ENCODE data around the gene TNFRSF19.

TNFRSF19 gene

DNA sequence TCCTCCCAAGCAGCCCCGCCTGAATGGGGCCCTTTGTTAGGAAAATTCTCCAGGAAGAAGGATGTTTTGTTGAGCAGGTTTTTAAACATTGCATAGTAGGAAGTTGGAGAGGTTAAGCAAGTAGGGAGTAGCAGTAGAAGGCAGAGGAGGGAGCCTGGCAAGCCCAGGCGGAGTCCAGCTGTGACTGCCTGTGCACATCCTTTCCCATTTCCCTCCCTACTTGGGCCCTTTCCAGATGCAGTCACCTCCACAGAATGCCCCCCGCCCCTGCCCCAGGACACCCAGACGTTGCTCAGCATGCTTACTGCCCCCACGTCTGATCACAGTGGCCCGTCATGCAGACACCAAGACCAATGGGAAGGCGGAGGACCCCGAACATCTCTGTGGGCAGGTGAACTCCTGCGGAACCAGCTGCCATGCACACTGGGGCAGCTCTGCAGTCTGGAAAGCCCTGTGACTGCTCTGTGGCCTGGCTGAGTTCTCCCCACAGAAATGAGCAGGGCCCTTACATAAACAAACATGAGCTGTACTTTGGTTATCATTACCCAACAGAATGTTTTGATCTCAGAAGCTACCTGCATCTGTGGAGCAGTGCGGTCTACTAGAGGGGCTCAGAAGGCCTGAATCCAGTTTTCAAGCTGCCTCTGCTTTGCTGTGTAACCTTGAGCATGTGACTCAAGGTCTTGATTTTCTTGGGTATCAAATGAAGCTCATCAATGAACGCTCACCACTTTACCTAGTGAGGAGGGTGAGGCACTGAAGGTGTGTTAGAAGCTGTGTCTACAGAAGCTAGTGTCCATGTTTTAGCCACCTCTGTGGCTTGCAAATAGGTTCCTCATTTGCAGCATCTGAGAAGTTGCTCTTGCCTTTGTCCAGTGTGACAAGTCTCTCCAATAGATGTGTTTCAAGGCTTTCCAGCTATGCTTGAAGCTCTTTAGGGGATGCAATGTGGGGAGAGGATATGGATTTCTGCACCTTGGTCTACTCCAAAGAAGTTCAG lies 84.2 kb downstream of the TNFRSF19 start:
- Histone ChIP-seq H3K4me3 (ENCODE audit: low read length) (no peak overlapping the region), H3K4me1 (ENCODE audit: control insufficient read depth, insufficient read depth, low read length) (peaks cover 10% of the 10 kb centered on the region), H3K36me3 (ENCODE audit: control insufficient read depth, insufficient read depth, low read length) (no peaks in the 10 kb centered on the region), H3K27me3 (ENCODE audit: control insufficient read depth, insufficient read depth, low read length) (no peaks in the 10 kb centered on the region), H3K9ac (ENCODE audit: low read length) (no peak overlapping the region), H3K9me3 (ENCODE audit: control insufficient read depth, low read length) (no peaks in the 10 kb centered on the region)

DNA sequence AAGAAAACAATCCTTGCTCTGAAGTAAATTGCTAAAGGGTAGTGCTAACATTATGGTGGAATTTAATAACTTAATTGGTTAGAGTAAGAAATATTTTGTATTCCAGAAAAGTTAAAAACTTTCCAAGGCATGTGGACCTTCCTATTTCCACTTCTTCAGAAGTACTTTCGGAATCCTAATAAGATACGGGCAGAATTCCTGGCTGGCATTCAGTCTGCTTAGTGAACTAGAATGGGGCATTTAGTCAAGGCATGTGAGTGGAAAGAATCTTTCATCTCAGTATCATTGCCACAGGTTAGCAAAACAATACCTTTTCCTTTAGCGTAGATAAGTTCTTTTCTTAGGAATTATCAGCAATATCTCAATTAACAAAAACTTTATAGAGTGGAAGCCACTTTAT lies 85.1 kb downstream of the TNFRSF19 start:
- no peaks in the 10 kb centered on the region for H3K9me3 ChIP-seq (ENCODE audit: control insufficient read depth, low read length)

DNA sequence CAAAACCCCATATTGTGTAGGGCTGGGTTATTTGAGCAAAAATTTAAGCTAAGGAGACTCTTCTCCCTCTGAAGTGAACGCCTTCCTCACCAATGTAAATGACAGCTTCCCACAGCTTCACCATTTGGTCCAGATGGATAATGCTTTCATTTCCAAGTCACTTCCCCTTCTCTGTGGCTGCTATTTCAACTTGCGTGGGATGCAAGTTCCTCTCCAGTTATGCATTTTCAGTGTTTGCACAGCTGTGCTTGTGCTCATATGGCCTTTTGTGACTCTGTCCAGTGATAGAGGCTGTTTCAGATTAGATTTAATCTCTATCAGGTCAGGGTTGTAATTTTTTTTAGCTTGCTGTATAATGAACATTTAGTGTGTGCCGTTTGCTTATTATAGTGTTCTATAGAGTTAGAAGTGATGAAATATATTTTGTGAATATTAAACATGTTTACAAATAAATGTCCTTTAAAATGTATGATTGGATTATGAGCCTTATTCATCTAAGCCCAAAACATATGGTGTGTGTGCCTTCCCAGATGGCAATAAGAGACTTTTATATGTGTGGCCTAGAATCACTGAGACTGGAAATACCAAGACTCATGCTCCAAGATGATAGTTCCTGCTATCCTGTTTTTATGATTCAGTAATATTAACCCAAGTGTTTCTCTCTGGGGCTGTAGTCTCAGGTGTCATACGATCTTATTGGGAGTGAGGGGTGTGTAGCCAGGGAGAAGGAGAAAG lies 86.6 kb downstream of the TNFRSF19 start:
- H3K4me1 ChIP-seq (ENCODE audit: control insufficient read depth, insufficient read depth, low read length), result peaks cover 10% of the 10 kb centered on the region
- no peak overlapping the region for H3K4me3 ChIP-seq (ENCODE audit: low read length)
- H3K9ac ChIP-seq (ENCODE audit: low read length), result no peak overlapping the region
- no peaks in the 10 kb centered on the region for H3K9me3 ChIP-seq (ENCODE audit: control insufficient read depth, low read length)
- H3K27me3 ChIP-seq (ENCODE audit: control insufficient read depth, insufficient read depth, low read length), result no peaks in the 10 kb centered on the region
- no peaks in the 10 kb centered on the region for H3K36me3 ChIP-seq (ENCODE audit: control insufficient read depth, insufficient read depth, low read length)

More for the DNA sequence above, 85.1 kb downstream of the TNFRSF19 start:
- no peak overlapping the region for H3K4me3 ChIP-seq (ENCODE audit: low read length)
- H3K36me3 ChIP-seq (ENCODE audit: control insufficient read depth, insufficient read depth, low read length), result no peaks in the 10 kb centered on the region
- peaks cover 10% of the 10 kb centered on the region for H3K4me1 ChIP-seq (ENCODE audit: control insufficient read depth, insufficient read depth, low read length)
- H3K27me3 ChIP-seq (ENCODE audit: control insufficient read depth, insufficient read depth, low read length), result no peaks in the 10 kb centered on the region
- H3K9ac ChIP-seq (ENCODE audit: low read length), result no peak overlapping the region

DNA sequence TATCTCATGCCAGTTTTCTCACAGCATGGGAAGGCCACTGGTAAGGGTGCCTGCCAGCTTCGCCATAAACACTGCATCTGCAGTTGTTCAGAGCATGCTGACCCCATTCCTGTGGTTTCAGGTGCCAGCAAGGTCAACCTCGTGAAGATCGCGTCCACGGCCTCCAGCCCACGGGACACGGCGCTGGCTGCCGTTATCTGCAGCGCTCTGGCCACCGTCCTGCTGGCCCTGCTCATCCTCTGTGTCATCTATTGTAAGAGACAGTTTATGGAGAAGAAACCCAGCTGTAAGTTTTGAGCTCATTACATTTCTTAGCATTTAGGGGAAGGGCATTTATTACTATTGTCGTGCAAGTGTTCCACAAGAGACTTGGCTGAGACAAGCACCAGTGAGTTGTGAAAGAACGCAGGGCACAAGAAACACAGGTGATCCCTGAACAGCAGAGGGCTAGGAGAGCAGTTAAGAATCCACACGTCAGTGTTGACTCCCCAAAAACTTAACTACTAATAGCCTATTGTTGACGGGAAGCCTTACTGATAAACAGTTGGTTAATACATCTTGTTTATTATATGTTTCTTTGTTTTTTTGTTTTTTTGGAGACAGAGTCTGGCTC lies 88.8 kb downstream of the TNFRSF19 start:
- H3K4me3 ChIP-seq (ENCODE audit: low read length), result no peak overlapping the region
- no peak overlapping the region for H3K9ac ChIP-seq (ENCODE audit: low read length)
- no peaks in the 10 kb centered on the region for H3K4me1 ChIP-seq (ENCODE audit: control insufficient read depth, insufficient read depth, low read length)
- H3K9me3 ChIP-seq (ENCODE audit: control insufficient read depth, low read length), result no peaks in the 10 kb centered on the region
- no peaks in the 10 kb centered on the region for H3K27me3 ChIP-seq (ENCODE audit: control insufficient read depth, insufficient read depth, low read length)
- no peaks in the 10 kb centered on the region for H3K36me3 ChIP-seq (ENCODE audit: control insufficient read depth, insufficient read depth, low read length)

- no peaks in the 10 kb centered on the region for H3K9me3 ChIP-seq (ENCODE audit: control insufficient read depth, low read length)
- H3K36me3 ChIP-seq (ENCODE audit: control insufficient read depth, insufficient read depth, low read length), result no peaks in the 10 kb centered on the region
- H3K4me1 ChIP-seq (ENCODE audit: control insufficient read depth, insufficient read depth, low read length), result no peaks in the 10 kb centered on the region
- H3K27me3 ChIP-seq (ENCODE audit: control insufficient read depth, insufficient read depth, low read length), result no peaks in the 10 kb centered on the region
- no peak overlapping the region for H3K9ac ChIP-seq (ENCODE audit: low read length)
- H3K4me3 ChIP-seq (ENCODE audit: low read length), result no peak overlapping the region
Observed at GRCh38 chr13:23660249-23660648, 90.0 kb downstream of the TNFRSF19 start.

DNA sequence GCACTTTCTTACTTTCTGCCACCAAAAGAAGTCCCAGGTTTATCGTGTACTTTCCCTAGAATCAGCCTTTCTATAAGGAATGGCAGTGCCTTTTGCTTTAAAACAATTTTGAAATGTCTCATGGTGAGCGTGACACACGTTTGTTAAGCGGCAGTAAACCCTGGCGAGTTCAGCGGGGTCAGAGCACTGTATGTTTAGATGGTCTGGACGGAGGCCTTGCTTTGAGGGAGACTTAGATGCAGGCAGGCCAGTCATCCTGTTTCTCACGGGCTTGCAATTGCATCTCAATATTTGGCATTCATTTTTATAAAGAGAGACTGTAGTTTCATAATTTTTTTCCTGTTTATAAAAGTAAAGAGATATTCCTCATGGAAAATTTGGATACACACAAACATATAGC lies 96.4 kb downstream of the TNFRSF19 start:
- H3K4me1 ChIP-seq (ENCODE audit: control insufficient read depth, insufficient read depth, low read length), result no peaks in the 10 kb centered on the region
- H3K9ac ChIP-seq (ENCODE audit: low read length), result no peak overlapping the region
- no peaks in the 10 kb centered on the region for H3K9me3 ChIP-seq (ENCODE audit: control insufficient read depth, low read length)
- no peaks in the 10 kb centered on the region for H3K27me3 ChIP-seq (ENCODE audit: control insufficient read depth, insufficient read depth, low read length)
- no peaks in the 10 kb centered on the region for H3K36me3 ChIP-seq (ENCODE audit: control insufficient read depth, insufficient read depth, low read length)
- H3K4me3 ChIP-seq (ENCODE audit: low read length), result no peak overlapping the region

DNA sequence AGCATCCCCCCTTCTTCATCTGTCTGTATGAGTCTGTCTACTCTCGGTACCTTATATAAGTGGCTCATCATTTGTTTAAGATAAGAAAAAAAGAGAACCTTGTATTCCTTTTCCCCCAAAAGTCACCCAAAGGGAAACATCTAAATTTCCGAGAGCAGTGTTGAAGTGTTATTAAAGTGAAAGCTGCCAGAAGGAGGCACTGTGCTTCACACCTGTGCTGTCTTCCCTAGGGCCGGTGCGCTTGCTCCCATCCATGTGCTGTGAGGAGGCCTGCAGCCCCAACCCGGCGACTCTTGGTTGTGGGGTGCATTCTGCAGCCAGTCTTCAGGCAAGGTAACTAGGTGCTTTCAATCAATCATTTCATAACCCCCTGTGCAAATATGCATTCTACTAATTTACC lies 97.5 kb downstream of the TNFRSF19 start:
- H3K36me3 ChIP-seq (ENCODE audit: control insufficient read depth, insufficient read depth, low read length), result no peaks in the 10 kb centered on the region
- no peak overlapping the region for H3K4me3 ChIP-seq (ENCODE audit: low read length)
- H3K4me1 ChIP-seq (ENCODE audit: control insufficient read depth, insufficient read depth, low read length), result no peaks in the 10 kb centered on the region
- H3K9me3 ChIP-seq (ENCODE audit: control insufficient read depth, low read length), result no peaks in the 10 kb centered on the region
- no peaks in the 10 kb centered on the region for H3K27me3 ChIP-seq (ENCODE audit: control insufficient read depth, insufficient read depth, low read length)
- H3K9ac ChIP-seq (ENCODE audit: low read length), result no peak overlapping the region

DNA sequence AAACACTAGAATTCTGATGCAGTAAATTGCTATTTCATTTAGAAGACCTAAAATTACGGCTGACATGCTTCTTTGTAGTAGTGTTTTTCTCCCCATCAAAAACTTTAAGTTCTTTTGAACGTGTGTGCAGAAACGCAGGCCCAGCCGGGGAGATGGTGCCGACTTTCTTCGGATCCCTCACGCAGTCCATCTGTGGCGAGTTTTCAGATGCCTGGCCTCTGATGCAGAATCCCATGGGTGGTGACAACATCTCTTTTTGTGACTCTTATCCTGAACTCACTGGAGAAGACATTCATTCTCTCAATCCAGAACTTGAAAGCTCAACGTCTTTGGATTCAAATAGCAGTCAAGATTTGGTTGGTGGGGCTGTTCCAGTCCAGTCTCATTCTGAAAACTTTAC lies 98.3 kb downstream of the TNFRSF19 start:
- Histone ChIP-seq H3K27me3 (ENCODE audit: control insufficient read depth, insufficient read depth, low read length) (no peaks in the 10 kb centered on the region), H3K4me1 (ENCODE audit: control insufficient read depth, insufficient read depth, low read length) (no peaks in the 10 kb centered on the region), H3K36me3 (ENCODE audit: control insufficient read depth, insufficient read depth, low read length) (no peaks in the 10 kb centered on the region), H3K9me3 (ENCODE audit: control insufficient read depth, low read length) (no peaks in the 10 kb centered on the region), H3K9ac (ENCODE audit: low read length) (no peak overlapping the region), H3K4me3 (ENCODE audit: low read length) (no peak overlapping the region)

GRCh38 chr13:23670793-23671192 lies 100.6 kb downstream of the TNFRSF19 start:
- no peaks in the 10 kb centered on the region for H3K36me3 ChIP-seq (ENCODE audit: control insufficient read depth, insufficient read depth, low read length)

GRCh38 chr13:23671377-23671776 lies 101.2 kb downstream of the TNFRSF19 start:
- Histone ChIP-seq H3K4me3 (ENCODE audit: low read length) (no peak overlapping the region), H3K27me3 (ENCODE audit: control insufficient read depth, insufficient read depth, low read length) (no peaks in the 10 kb centered on the region), H3K9ac (ENCODE audit: low read length) (no peak overlapping the region), H3K36me3 (ENCODE audit: control insufficient read depth, insufficient read depth, low read length) (no peaks in the 10 kb centered on the region), H3K9me3 (ENCODE audit: control insufficient read depth, low read length) (no peaks in the 10 kb centered on the region), H3K4me1 (ENCODE audit: control insufficient read depth, insufficient read depth, low read length) (no peaks in the 10 kb centered on the region)

More at GRCh38 chr13:23670793-23671192, 100.6 kb downstream of the TNFRSF19 start:
- Histone ChIP-seq H3K9me3 (ENCODE audit: control insufficient read depth, low read length) (no peaks in the 10 kb centered on the region), H3K4me1 (ENCODE audit: control insufficient read depth, insufficient read depth, low read length) (no peaks in the 10 kb centered on the region), H3K4me3 (ENCODE audit: low read length) (no peak overlapping the region), H3K9ac (ENCODE audit: low read length) (no peak overlapping the region), H3K27me3 (ENCODE audit: control insufficient read depth, insufficient read depth, low read length) (no peaks in the 10 kb centered on the region)

DNA sequence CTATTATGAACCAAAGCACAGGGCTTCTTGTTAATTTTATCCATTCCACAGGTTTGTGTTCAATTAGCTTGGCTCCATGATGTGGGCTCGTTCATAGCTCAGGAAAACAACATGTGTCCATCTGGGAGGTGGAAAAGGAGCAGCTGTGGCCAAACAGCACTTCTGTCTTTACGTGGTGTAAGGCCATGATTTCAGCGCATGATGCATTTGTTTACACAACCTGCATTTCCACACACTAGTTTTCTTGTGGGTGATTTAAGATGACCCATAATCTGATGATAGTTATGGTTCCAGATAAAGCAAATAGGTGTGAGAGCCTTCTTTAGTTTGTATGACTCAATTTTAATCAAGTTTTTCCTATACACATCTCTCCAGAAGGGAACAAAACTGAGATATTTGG lies 101.7 kb downstream of the TNFRSF19 start:
- Histone ChIP-seq H3K4me3 (ENCODE audit: low read length) (no peak overlapping the region), H3K9ac (ENCODE audit: low read length) (no peak overlapping the region), H3K27me3 (ENCODE audit: control insufficient read depth, insufficient read depth, low read length) (no peaks in the 10 kb centered on the region), H3K36me3 (ENCODE audit: control insufficient read depth, insufficient read depth, low read length) (no peaks in the 10 kb centered on the region), H3K4me1 (ENCODE audit: control insufficient read depth, insufficient read depth, low read length) (no peaks in the 10 kb centered on the region), H3K9me3 (ENCODE audit: control insufficient read depth, low read length) (no peaks in the 10 kb centered on the region)

DNA sequence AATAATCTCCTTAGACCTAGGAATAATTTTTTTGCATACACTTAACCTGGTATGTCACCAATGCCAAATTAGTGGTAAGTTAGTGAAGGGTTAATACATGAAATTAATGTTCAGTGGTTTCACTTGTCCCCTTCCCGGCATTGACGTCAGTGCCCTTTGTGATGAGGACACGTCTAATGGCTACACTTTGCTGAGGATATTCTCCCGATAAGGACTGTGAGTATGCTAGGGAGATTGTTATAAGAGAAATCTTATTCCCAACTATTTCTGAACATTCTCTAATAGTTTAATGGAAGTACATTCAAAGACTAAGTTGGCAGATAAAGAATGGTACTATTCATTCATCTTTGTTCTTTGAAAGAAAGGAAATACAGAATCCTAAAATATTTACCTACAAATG lies 102.4 kb downstream of the TNFRSF19 start:
- H3K4me1 ChIP-seq (ENCODE audit: control insufficient read depth, insufficient read depth, low read length), result no peaks in the 10 kb centered on the region
- H3K27me3 ChIP-seq (ENCODE audit: control insufficient read depth, insufficient read depth, low read length), result no peaks in the 10 kb centered on the region
- H3K36me3 ChIP-seq (ENCODE audit: control insufficient read depth, insufficient read depth, low read length), result no peaks in the 10 kb centered on the region
- H3K9ac ChIP-seq (ENCODE audit: low read length), result no peak overlapping the region
- no peak overlapping the region for H3K4me3 ChIP-seq (ENCODE audit: low read length)
- no peaks in the 10 kb centered on the region for H3K9me3 ChIP-seq (ENCODE audit: control insufficient read depth, low read length)

Data from mucosa of stomach (tissue), 1 donor.